Measurements from ENCODE around the gene H2BK1.

- TF ChIP-seq POLR2A (IDR thresholded peaks at IDR 0.05) = no peak
- TF ChIP-seq CTCF (IDR thresholded peaks at IDR 0.05) = no peak
These were observed 42.9 kb downstream of the H2BK1 start, which contains the start of gene GBX1 for GRCh38 chr7:151167197-151167961.

Data from lower leg skin (tissue), 3 donors.